Neuronal stem cell (in vitro differentiated cells): ENCODE measurements around the gene ERC1.

Experiments used
- DNase-seq: peaks from one replicate; pipeline ENCODE4 v3.0.0-alpha.2; 2013; ENCODE audit warnings: low spot score
- H2AFZ ChIP-seq: one replicate; pipeline ENCODE4 v1.6.1; 2013; ENCODE audit warnings: mild to moderate bottlenecking, low read length, inconsistent platforms
- H2AK5ac ChIP-seq: 2 replicates; pipeline ENCODE4 v1.6.1; 2013; ENCODE audit warnings: low read depth, mild to moderate bottlenecking, inconsistent platforms, low read length, moderate library complexity, mixed read lengths
- H2BK120ac ChIP-seq: 2 replicates; pipeline ENCODE4 v1.6.1; 2013; ENCODE audit warnings: low read depth, mild to moderate bottlenecking, inconsistent platforms, low read length, moderate library complexity, mixed read lengths
- H2BK12ac ChIP-seq: one replicate; pipeline ENCODE4 v1.6.1; 2013; ENCODE audit warnings: low read length, inconsistent platforms
- H2BK15ac ChIP-seq: 2 replicates; pipeline ENCODE4 v1.6.1; 2013; ENCODE audit warnings: mild to moderate bottlenecking, low read length, inconsistent platforms, mixed read lengths
- H2BK5ac ChIP-seq: one replicate; pipeline ENCODE4 v1.6.1; 2013; ENCODE audit warnings: inconsistent platforms, mild to moderate bottlenecking, low read length, moderate library complexity
- H3K14ac ChIP-seq: one replicate; pipeline ENCODE4 v1.6.1; 2013; ENCODE audit warnings: low read length, inconsistent platforms
- H3K18ac ChIP-seq: 2 replicates; pipeline ENCODE4 v1.6.1; 2013; ENCODE audit warnings: low read length, inconsistent platforms
- H3K23ac ChIP-seq: 2 replicates; pipeline ENCODE4 v1.6.1; 2013; ENCODE audit warnings: low read depth, mild to moderate bottlenecking, mixed read lengths, low read length, inconsistent platforms; ENCODE audit not compliant: poor library complexity
- H3K27ac ChIP-seq: replicated peaks from 3 replicates; pipeline ENCODE4 v1.5.1; 2013; ENCODE audit warnings: low read length, inconsistent platforms
- H3K27me3 ChIP-seq, 3 experiments: 2 replicates each; pipeline ENCODE4 v1.6.1; 2013; ENCODE audit warnings: low read length in 3 of 3, mild to moderate bottlenecking in 2 of 3, inconsistent platforms in 1 of 3, low read depth in 1 of 3, mixed read lengths in 1 of 3, moderate library complexity in 1 of 3; ENCODE audit not compliant: control insufficient read depth in 3 of 3, insufficient read depth in 3 of 3
- H3K36me3 ChIP-seq, 2 donors: replicated peaks in 1 of 2; 2 replicates each; pipeline ENCODE4 v1.6.1; 2013; ENCODE audit warnings: low read length in 2 of 2; ENCODE audit not compliant: control insufficient read depth in 2 of 2, insufficient read depth in 2 of 2
- H3K4ac ChIP-seq: 2 replicates; pipeline ENCODE4 v1.6.1; 2013; ENCODE audit warnings: inconsistent platforms, mild to moderate bottlenecking, low read length, moderate library complexity
- H3K4me1 ChIP-seq, 2 donors: 1 replicate in 1 of 2; 2 replicates in 1 of 2; pipeline ENCODE4 v1.6.1; 2013; ENCODE audit warnings: low read length in 2 of 2, low read depth in 1 of 2; ENCODE audit not compliant: control insufficient read depth in 2 of 2, insufficient read depth in 1 of 2
- H3K4me2 ChIP-seq: one replicate; pipeline ENCODE4 v1.6.1; 2013; ENCODE audit warnings: mild to moderate bottlenecking, low read length, inconsistent platforms; ENCODE audit not compliant: insufficient read depth, poor library complexity, severe bottlenecking
- H3K4me3 ChIP-seq, 2 donors: 2 replicates each; pipeline ENCODE4 v1.5.1; 2013; ENCODE audit warnings: low read length in 2 of 2, mild to moderate bottlenecking in 2 of 2, inconsistent platforms in 1 of 2, moderate library complexity in 1 of 2
- H3K79me1 ChIP-seq: one replicate; pipeline ENCODE4 v1.6.1; 2013; ENCODE audit warnings: low read depth, mild to moderate bottlenecking, inconsistent platforms, low read length, moderate library complexity
- H3K9ac ChIP-seq: one replicate; pipeline ENCODE4 v1.6.1; 2013; ENCODE audit warnings: mild to moderate bottlenecking, low read depth, low read length, inconsistent platforms; ENCODE audit not compliant: poor library complexity
- H3K9me3 ChIP-seq, 2 donors: replicated peaks in 1 of 2; 2 replicates each; pipeline versions ENCODE3 to v1.6.1; 2013; ENCODE audit warnings: low read length in 2 of 2, mild to moderate bottlenecking in 2 of 2, inconsistent platforms in 1 of 2, low read depth in 1 of 2, mixed read lengths in 1 of 2, moderate library complexity in 1 of 2; ENCODE audit not compliant: control insufficient read depth in 2 of 2, insufficient read depth in 1 of 2
- H4K8ac ChIP-seq: one replicate; pipeline ENCODE4 v1.6.1; 2013; ENCODE audit warnings: low read depth, mild to moderate bottlenecking, inconsistent platforms, low read length, moderate library complexity
- H4K91ac ChIP-seq: one replicate; pipeline ENCODE4 v1.6.1; 2013; ENCODE audit warnings: low read length, low read depth, mild to moderate bottlenecking, inconsistent platforms; ENCODE audit not compliant: poor library complexity
- WGBS, 2 donors: extraction: QIAGEN DNeasy Blood & Tissue Kit; methylation state at CpG; one replicate each; pipeline ENCODE4 v1.1.7; 2013; ENCODE audit warnings: missing lambda C conversion rate in 2 of 2, mixed read lengths in 1 of 2; ENCODE audit not compliant: insufficient read length in 2 of 2, insufficient replicate concordance in 1 of 2; ENCODE audit errors: extremely low coverage in 2 of 2; 5-methylcytosine and 5-hydroxymethylcytosine counted together

Gene ERC1

DNA sequence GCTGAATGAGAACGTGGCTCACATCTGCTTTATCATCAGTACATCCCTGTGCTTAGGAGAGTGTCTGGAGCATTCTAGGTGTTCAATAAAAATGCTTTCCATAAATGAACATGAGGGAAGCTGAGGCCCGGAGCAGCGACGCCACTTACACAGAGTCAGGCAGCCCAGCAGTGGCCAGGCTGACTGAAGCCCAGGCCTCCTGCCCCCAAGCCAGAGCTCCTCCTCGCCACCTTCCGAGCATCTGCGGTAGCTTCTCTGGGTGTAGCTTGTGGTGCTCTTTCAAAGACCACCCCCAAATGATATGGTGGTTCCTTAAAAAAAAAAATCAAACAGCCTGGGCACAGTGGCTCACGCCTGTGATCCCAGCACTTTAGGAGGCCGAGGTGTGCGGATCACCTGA is 514.6 kb downstream of the ERC1 start:
- no peak overlapping the region for H3K27ac ChIP-seq
- no peak overlapping the region for H2AK5ac ChIP-seq
- no peaks in the 10 kb centered on the region for H3K36me3 ChIP-seq
- DNase-seq: no peak
- H3K4me1 ChIP-seq: peaks cover 2 to 7% of the 10 kb centered on the region in 2 donors
- no peak overlapping the region for H4K91ac ChIP-seq
- H3K4me3 ChIP-seq: no peak overlapping the region
- no peak overlapping the region for H3K4ac ChIP-seq
- H2BK12ac ChIP-seq: no peak overlapping the region
- WGBS, 2 donors: no CpG with 5 or more reads among the region's 10 CpGs
- H3K9ac ChIP-seq: no peak overlapping the region
- no peak overlapping the region for H3K14ac ChIP-seq
- H3K9me3 ChIP-seq: peaks cover 0 to 2% of the 10 kb centered on the region in 2 donors
- no peak overlapping the region for H3K4me2 ChIP-seq
- H2BK15ac ChIP-seq: no peak overlapping the region
- H4K8ac ChIP-seq: no peak overlapping the region
- no peak overlapping the region for H3K23ac ChIP-seq
- peaks cover 0 to 6% (median 0%) of the 10 kb centered on the region in 3 experiments for H3K27me3 ChIP-seq
- no peak overlapping the region for H2AFZ ChIP-seq
- H2BK5ac ChIP-seq: no peak overlapping the region
- no peaks in the 10 kb centered on the region for H3K79me1 ChIP-seq
- H2BK120ac ChIP-seq: no peak overlapping the region
- no peak overlapping the region for H3K18ac ChIP-seq

- H3K18ac ChIP-seq: peak overlapping the region; percentile 72
- peak overlapping the region; percentile 58 for H2AK5ac ChIP-seq
- no peak overlapping the region for H3K14ac ChIP-seq
- H3K27ac ChIP-seq: no peak overlapping the region
- H3K4me3 ChIP-seq: no peak overlapping the region
- H3K4me2 ChIP-seq: no peak overlapping the region
- no peaks in the 10 kb centered on the region for H3K79me1 ChIP-seq
- no peak overlapping the region for H2BK15ac ChIP-seq
- no peak overlapping the region for H2BK5ac ChIP-seq
- H3K4ac ChIP-seq: no peak overlapping the region
- H2BK12ac ChIP-seq: no peak overlapping the region
- no CpG with 5 or more reads among the region's 7 CpGs for WGBS, 2 donors
- no peak overlapping the region for H2BK120ac ChIP-seq
- H4K8ac ChIP-seq: no peak overlapping the region
- H2AFZ ChIP-seq: no peak overlapping the region
- H4K91ac ChIP-seq: no peak overlapping the region
- no peak for DNase-seq
- no peaks in the 10 kb centered on the region for H3K36me3 ChIP-seq
- H3K4me1 ChIP-seq: peaks cover 2 to 7% of the 10 kb centered on the region in 2 donors
- H3K9ac ChIP-seq: no peak overlapping the region
- H3K23ac ChIP-seq: no peak overlapping the region
- no peaks in the 10 kb centered on the region for H3K9me3 ChIP-seq
- peaks cover 0 to 6% (median 0%) of the 10 kb centered on the region in 3 experiments for H3K27me3 ChIP-seq
Measured at GRCh38 chr12:1507308-1507707, 516.3 kb downstream of the ERC1 start.

GRCh38 chr12:1509413-1510052 is 518.5 kb downstream of the ERC1 start:
- H4K91ac ChIP-seq: no peak overlapping the region
- no peak overlapping the region for H3K27ac ChIP-seq
- H3K79me1 ChIP-seq: no peaks in the 10 kb centered on the region
- H3K4me1 ChIP-seq: peaks cover 2 to 7% of the 10 kb centered on the region in 2 donors
- H3K4ac ChIP-seq: no peak overlapping the region
- peak overlapping the region; percentile 70 for H2AFZ ChIP-seq
- peaks cover 0 to 6% (median 0%) of the 10 kb centered on the region in 3 experiments for H3K27me3 ChIP-seq
- no peak overlapping the region for H3K9ac ChIP-seq
- no peak overlapping the region for H3K18ac ChIP-seq
- H2BK5ac ChIP-seq: no peak overlapping the region
- no peak overlapping the region for H3K4me2 ChIP-seq
- H3K23ac ChIP-seq: no peak overlapping the region
- no peak overlapping the region for H2BK12ac ChIP-seq
- no peak for DNase-seq
- no peaks in the 10 kb centered on the region for H3K36me3 ChIP-seq
- no peak overlapping the region for H2BK120ac ChIP-seq
- no peak overlapping the region for H3K14ac ChIP-seq
- no peak overlapping the region for H2BK15ac ChIP-seq
- no peak overlapping the region for H3K4me3 ChIP-seq
- no CpG with 5 or more reads among the region's 14 CpGs for WGBS, 2 donors
- H2AK5ac ChIP-seq: no peak overlapping the region
- peaks cover 0 to under 1% of the 10 kb centered on the region in 2 donors for H3K9me3 ChIP-seq
- H4K8ac ChIP-seq: no peak overlapping the region

DNA sequence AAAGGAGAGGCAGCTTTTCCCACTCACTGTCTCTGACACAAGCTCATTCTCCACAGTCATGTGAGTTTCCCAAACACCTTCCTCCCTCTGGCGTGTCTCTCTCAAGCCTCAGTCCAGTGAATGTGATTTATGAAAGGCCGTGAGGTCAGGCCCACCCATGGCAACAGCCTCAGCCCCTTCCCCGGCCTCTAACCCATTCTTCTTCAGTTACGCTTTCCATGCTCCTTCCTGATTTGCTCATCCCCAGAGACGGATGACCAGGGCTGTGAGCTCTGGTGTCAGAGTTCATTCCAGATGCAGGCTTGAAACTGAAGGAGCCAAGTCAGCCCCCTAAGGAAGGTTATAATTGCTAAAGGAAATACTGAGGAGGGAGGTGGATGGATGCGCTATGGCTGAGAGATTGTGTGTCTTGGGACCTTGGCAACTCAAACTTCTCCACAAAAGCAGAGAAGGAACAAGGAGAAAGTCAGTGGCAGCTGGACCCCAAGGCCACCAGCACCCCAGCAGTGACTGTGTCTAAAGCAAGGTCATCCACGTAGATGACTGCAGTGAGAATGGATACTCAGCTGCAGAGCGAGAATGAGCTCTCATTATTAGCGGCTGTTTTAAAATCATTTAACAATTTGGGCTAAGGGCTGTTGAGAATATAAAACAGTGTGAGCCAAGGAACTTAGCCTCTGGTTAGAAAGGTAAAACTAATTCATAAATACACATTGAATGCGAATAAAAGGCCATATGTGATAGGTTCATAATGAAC is 519.2 kb downstream of the ERC1 start:
- peaks cover 0 to 7% of the 10 kb centered on the region in 2 donors for H3K4me1 ChIP-seq
- no peak overlapping the region for H2AK5ac ChIP-seq
- no peak overlapping the region for H3K14ac ChIP-seq
- no peak overlapping the region for H2BK120ac ChIP-seq
- no peak overlapping the region for H4K91ac ChIP-seq
- WGBS, 2 donors: no CpG with 5 or more reads among the region's 10 CpGs
- no peak overlapping the region for H2BK12ac ChIP-seq
- no peak overlapping the region for H3K23ac ChIP-seq
- no peak overlapping the region for H4K8ac ChIP-seq
- H3K9ac ChIP-seq: no peak overlapping the region
- no peak overlapping the region for H3K4ac ChIP-seq
- no peak for DNase-seq
- peaks cover 3 to 8% of the 10 kb centered on the region in 2 donors for H3K9me3 ChIP-seq
- no peak overlapping the region for H3K4me3 ChIP-seq
- H3K4me2 ChIP-seq: no peak overlapping the region
- peak overlapping the region; percentile 17 for H3K18ac ChIP-seq
- no peaks in the 10 kb centered on the region for H3K79me1 ChIP-seq
- no peak overlapping the region for H3K27ac ChIP-seq
- H3K27me3 ChIP-seq: peaks cover 0 to 6% (median 0%) of the 10 kb centered on the region in 3 experiments
- no peak overlapping the region for H2BK15ac ChIP-seq
- no peak overlapping the region for H2BK5ac ChIP-seq
- H3K36me3 ChIP-seq: no peaks in the 10 kb centered on the region
- peak overlapping the region; percentile 70 for H2AFZ ChIP-seq
